K562 (cell line): ENCODE measurements around the gene DGCR8. TPM values are rescaled to one million over a fixed set of nuclear protein-coding genes. Genes with fewer than 3 reads are reported as not detected.

ENCODE experiments used
- DDX20 ChIP-seq: fragments of 450-650 bp; IDR thresholded peaks from 2 replicates; pipeline ENCODE4 v1.6.1; 2016; ENCODE audit warnings: missing genetic modification characterization, low read depth, mild to moderate bottlenecking, missing compliant biosample characterization, moderate library complexity
- KLF13 ChIP-seq: fragments of 450-650 bp; IDR thresholded peaks from 2 replicates; pipeline ENCODE4 v1.6.1; 2016; ENCODE audit warnings: missing genetic modification characterization, low read depth, mild to moderate bottlenecking, missing compliant biosample characterization, moderate library complexity, borderline replicate concordance
- NCOA4 ChIP-seq: fragments of 450-650 bp; IDR thresholded peaks from 2 replicates; pipeline ENCODE4 v1.6.1; 2018; ENCODE audit warnings: mild to moderate bottlenecking; ENCODE audit not compliant: partially characterized antibody
- NELFE ChIP-seq: IDR thresholded peaks from 2 replicates; pipeline ENCODE4 v1.6.1; 2011; ENCODE audit warnings: mild to moderate bottlenecking; ENCODE audit not compliant: insufficient read depth, insufficient read length
- PTRF ChIP-seq: fragments of 450-650 bp; IDR thresholded peaks from 2 replicates; pipeline ENCODE4 v1.6.1; 2016; ENCODE audit warnings: mild to moderate bottlenecking, missing genetic modification characterization, missing compliant biosample characterization
- RBBP5 ChIP-seq: fragments of 200-600 bp; sonication (generic); IDR thresholded peaks from 2 replicates; pipeline ENCODE4 v1.6.1; 2012; ENCODE audit warnings: borderline replicate concordance, mild to moderate bottlenecking, low read length, control low read depth, inconsistent platforms; ENCODE audit not compliant: insufficient read depth, poor library complexity, severe bottlenecking
- RBM15 ChIP-seq: fragments of 200-400 bp; formaldehyde crosslinking; IDR thresholded peaks from 2 replicates; pipeline ENCODE4 v1.6.1; 2018; ENCODE audit warnings: mild to moderate bottlenecking, low read length, moderate library complexity; ENCODE audit not compliant: insufficient read depth
- ZNF699 ChIP-seq: fragments of 250-450 bp; sonication (Bioruptor Pico); IDR thresholded peaks from 2 replicates; pipeline ENCODE4 v1.8.0; 2021; ENCODE audit warnings: mild to moderate bottlenecking, moderate library complexity; ENCODE audit not compliant: insufficient replicate concordance
- polyA plus RNA-seq, 8 experiments: library from polyadenylated mRNA; depleted of rRNA in 4 of 8; stranded (reverse) in 5 of 8; unstranded in 3 of 8; fragments of >200 nt; fragmentation: Nextera tagmentation in 2 of 8; fragmentation: Illumina TruSeq in 1 of 8; extraction: Ambion mirVana in 2 of 8; extraction: Trizol in 1 of 8; gene quantifications; 2 replicates each; pipeline versions ENCODE4 v1.2.1 to v1.2.3, GENCODE V29; 2011 to 2014; ENCODE audit warnings: inconsistent platforms in 1 of 8, missing spikeins in 1 of 8
- total RNA-seq, 7 experiments: library from RNA; depleted of rRNA in 6 of 7; stranded (reverse); fragments of >200 nt in 6 of 7; fragmentation: Illumina TruSeq in 2 of 7; extraction: Trizol in 2 of 7; gene quantifications; 2 replicates each; pipeline versions ENCODE4 v1.2.1 to v1.2.3, GENCODE V29; 2011 to 2021; ENCODE audit warnings: low replicate concordance in 1 of 7
- TF ChIP-seq, protein P1 (sequence below): fragments of 200-800 bp; sonication (Bioruptor generic); IDR thresholded peaks from 2 replicates; pipeline ENCODE4 v1.6.1; 2017; ENCODE audit warnings: missing genetic modification characterization, missing compliant biosample characterization
- TF ChIP-seq, protein P2 (sequence below): sonication (generic); formaldehyde crosslinking; IDR thresholded peaks from 2 replicates; pipeline ENCODE4 v1.8.1; 2022; ENCODE audit warnings: missing genetic modification reagents
- TF ChIP-seq, protein P3 (sequence below): sonication (generic); formaldehyde crosslinking; IDR thresholded peaks from 2 replicates; pipeline ENCODE4 v1.8.0; 2022; ENCODE audit warnings: mild to moderate bottlenecking, missing genetic modification reagents
- TF ChIP-seq, protein P4 (sequence below): fragments of 250-450 bp; sonication (Bioruptor Pico); IDR thresholded peaks from 2 replicates; pipeline ENCODE4 v1.4.0; 2020; ENCODE audit warnings: mild to moderate bottlenecking, moderate library complexity
- TF ChIP-seq, protein P5 (sequence below): IDR thresholded peaks from 2 replicates; pipeline ENCODE4 v1.6.1; 2011; ENCODE audit warnings: borderline replicate concordance, low read depth, mild to moderate bottlenecking, moderate library complexity, low read length; ENCODE audit not compliant: insufficient read depth, poor library complexity, severe bottlenecking

Gene DGCR8
- total and polyA plus RNA-seq, 9 of the 15 experiments (the other 6 are each of a cell fraction or from before 2014, with no cell fraction given), result 5.9 to 144 (median 80.1) TPM

DNA sequence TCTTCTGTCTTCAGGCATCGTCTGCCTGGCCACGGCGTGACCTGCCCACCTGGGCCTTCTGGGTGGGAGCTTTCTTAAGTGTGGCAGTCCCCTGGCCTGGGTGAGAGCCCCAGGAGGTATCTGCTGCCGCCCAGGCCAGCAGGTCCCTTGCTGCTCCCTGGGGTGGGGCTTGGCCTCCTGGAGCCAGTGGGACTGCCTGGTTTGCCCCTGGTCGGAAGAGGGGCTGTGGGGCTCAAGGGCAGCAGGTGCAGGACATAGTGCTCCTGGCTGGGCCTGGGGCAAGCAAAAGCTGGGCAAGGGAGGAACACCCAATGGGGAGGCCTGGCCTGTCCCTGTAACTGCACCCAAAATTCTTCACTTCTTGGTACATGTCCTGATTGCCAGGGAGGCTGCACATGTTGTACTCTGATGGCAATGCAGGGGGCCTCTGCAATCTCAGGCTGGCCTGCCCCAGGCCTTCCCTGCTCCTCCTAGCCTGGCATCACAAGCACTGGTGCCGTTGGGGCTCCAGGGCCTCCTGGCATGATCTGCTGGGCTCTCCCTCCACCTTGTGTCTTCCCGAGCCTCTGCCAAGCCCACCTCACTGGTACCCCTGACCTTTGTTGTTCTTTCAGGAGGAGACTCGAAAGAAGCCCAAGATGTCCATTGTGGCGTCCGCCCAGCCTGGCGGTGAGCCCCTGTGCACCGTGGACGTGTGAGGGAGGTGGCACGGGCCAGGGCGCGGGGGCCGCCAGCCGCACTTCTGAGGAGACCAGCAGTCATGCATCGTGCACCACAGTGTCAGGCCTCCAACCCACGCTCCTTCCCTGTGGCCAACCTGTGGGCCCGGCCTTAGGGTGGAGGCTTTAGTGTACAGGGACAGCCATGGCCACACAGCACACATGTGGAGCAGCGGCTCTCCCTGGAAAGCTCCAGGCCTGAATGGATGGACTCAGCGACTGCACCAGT is 29.6 kb downstream of the DGCR8 start (continued):
- peak; percentile 18 for TF ChIP-seq RBBP5
- TF ChIP-seq, protein P1, sequence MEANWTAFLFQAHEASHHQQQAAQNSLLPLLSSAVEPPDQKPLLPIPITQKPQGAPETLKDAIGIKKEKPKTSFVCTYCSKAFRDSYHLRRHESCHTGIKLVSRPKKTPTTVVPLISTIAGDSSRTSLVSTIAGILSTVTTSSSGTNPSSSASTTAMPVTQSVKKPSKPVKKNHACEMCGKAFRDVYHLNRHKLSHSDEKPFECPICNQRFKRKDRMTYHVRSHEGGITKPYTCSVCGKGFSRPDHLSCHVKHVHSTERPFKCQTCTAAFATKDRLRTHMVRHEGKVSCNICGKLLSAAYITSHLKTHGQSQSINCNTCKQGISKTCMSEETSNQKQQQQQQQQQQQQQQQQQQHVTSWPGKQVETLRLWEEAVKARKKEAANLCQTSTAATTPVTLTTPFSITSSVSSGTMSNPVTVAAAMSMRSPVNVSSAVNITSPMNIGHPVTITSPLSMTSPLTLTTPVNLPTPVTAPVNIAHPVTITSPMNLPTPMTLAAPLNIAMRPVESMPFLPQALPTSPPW (CRISPR knock-in tag), result no peak
- TF ChIP-seq, protein P2, sequence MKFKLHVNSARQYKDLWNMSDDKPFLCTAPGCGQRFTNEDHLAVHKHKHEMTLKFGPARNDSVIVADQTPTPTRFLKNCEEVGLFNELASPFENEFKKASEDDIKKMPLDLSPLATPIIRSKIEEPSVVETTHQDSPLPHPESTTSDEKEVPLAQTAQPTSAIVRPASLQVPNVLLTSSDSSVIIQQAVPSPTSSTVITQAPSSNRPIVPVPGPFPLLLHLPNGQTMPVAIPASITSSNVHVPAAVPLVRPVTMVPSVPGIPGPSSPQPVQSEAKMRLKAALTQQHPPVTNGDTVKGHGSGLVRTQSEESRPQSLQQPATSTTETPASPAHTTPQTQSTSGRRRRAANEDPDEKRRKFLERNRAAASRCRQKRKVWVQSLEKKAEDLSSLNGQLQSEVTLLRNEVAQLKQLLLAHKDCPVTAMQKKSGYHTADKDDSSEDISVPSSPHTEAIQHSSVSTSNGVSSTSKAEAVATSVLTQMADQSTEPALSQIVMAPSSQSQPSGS (CRISPR knock-in tag), result no peak
- no peak for TF ChIP-seq DDX20 (tag)
- no peak for TF ChIP-seq NCOA4
- TF ChIP-seq ZNF699 (CRISPR knock-in tag), result no peak
- TF ChIP-seq, protein P3, sequence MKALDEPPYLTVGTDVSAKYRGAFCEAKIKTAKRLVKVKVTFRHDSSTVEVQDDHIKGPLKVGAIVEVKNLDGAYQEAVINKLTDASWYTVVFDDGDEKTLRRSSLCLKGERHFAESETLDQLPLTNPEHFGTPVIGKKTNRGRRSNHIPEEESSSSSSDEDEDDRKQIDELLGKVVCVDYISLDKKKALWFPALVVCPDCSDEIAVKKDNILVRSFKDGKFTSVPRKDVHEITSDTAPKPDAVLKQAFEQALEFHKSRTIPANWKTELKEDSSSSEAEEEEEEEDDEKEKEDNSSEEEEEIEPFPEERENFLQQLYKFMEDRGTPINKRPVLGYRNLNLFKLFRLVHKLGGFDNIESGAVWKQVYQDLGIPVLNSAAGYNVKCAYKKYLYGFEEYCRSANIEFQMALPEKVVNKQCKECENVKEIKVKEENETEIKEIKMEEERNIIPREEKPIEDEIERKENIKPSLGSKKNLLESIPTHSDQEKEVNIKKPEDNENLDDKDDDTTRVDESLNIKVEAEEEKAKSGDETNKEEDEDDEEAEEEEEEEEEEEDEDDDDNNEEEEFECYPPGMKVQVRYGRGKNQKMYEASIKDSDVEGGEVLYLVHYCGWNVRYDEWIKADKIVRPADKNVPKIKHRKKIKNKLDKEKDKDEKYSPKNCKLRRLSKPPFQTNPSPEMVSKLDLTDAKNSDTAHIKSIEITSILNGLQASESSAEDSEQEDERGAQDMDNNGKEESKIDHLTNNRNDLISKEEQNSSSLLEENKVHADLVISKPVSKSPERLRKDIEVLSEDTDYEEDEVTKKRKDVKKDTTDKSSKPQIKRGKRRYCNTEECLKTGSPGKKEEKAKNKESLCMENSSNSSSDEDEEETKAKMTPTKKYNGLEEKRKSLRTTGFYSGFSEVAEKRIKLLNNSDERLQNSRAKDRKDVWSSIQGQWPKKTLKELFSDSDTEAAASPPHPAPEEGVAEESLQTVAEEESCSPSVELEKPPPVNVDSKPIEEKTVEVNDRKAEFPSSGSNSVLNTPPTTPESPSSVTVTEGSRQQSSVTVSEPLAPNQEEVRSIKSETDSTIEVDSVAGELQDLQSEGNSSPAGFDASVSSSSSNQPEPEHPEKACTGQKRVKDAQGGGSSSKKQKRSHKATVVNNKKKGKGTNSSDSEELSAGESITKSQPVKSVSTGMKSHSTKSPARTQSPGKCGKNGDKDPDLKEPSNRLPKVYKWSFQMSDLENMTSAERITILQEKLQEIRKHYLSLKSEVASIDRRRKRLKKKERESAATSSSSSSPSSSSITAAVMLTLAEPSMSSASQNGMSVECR (CRISPR knock-in tag), result no peak
- TF ChIP-seq, protein P4, sequence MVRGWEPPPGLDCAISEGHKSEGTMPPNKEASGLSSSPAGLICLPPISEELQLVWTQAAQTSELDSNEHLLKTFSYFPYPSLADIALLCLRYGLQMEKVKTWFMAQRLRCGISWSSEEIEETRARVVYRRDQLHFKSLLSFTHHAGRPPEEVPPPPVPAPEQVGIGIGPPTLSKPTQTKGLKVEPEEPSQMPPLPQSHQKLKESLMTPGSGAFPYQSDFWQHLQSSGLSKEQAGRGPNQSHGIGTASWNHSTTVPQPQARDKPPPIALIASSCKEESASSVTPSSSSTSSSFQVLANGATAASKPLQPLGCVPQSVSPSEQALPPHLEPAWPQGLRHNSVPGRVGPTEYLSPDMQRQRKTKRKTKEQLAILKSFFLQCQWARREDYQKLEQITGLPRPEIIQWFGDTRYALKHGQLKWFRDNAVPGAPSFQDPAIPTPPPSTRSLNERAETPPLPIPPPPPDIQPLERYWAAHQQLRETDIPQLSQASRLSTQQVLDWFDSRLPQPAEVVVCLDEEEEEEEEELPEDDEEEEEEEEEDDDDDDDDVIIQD (CRISPR knock-in tag), result no peak
- no peak for TF ChIP-seq PTRF (tag)
- no peak for TF ChIP-seq NELFE
- TF ChIP-seq RBM15, result no peak
- peak; percentile 30; the same call in 1 of the 2 replicates for TF ChIP-seq KLF13 (tag)
- TF ChIP-seq, protein P5, sequence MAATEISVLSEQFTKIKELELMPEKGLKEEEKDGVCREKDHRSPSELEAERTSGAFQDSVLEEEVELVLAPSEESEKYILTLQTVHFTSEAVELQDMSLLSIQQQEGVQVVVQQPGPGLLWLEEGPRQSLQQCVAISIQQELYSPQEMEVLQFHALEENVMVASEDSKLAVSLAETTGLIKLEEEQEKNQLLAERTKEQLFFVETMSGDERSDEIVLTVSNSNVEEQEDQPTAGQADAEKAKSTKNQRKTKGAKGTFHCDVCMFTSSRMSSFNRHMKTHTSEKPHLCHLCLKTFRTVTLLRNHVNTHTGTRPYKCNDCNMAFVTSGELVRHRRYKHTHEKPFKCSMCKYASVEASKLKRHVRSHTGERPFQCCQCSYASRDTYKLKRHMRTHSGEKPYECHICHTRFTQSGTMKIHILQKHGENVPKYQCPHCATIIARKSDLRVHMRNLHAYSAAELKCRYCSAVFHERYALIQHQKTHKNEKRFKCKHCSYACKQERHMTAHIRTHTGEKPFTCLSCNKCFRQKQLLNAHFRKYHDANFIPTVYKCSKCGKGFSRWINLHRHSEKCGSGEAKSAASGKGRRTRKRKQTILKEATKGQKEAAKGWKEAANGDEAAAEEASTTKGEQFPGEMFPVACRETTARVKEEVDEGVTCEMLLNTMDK, result no peak
